Activated T-helper 9 cell treated with anti-CD3 and anti-CD28 coated beads, Interleukin-2, amount 50 U/mL, for 16 hours (primary cell): Measurements from ENCODE around the gene ATP6V1A.

Source experiments
- DNase-seq: peaks from one replicate; pipeline ENCODE4 v3.0.0-alpha.2; 2020; ENCODE audit warnings: low read depth

Gene ATP6V1A

GRCh38 chr3:113746548-113747282, at the start of gene ATP6V1A:
TSS of gene ATP6V1A (plus strand) at chr3:113747035. CDS start at chr3:113778754, 31,719 bp downstream.
- peak; percentile 73 for DNase-seq

GRCh38 chr3:113697500-113698090, 49.2 kb upstream of the ATP6V1A start:
- no peak for DNase-seq

GRCh38 chr3:113698213-113698742, 48.6 kb upstream of the ATP6V1A start:
- no peak for DNase-seq

GRCh38 chr3:113698956-113699355, 47.9 kb upstream of the ATP6V1A start:
- DNase-seq = peak; percentile 1

DNA sequence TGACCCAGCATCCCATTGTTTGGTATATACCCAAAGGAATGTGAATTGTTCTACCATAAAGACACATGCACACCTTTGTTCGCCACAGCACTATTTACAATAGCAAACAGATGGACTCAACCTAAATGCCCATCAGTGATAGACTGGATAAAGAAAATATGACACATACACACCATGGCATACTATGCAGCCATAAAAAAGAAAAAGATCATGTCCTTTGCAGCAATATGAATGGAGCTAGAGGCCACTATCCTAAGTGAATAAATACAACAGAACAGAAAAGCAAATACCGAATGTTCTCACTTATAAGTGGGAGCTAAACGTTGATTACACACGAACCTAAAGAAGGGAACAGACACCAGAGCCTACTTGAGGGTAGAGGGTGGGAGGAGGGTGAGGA, 39.0 kb upstream of the ATP6V1A start:
- DNase-seq = no peak

DNA sequence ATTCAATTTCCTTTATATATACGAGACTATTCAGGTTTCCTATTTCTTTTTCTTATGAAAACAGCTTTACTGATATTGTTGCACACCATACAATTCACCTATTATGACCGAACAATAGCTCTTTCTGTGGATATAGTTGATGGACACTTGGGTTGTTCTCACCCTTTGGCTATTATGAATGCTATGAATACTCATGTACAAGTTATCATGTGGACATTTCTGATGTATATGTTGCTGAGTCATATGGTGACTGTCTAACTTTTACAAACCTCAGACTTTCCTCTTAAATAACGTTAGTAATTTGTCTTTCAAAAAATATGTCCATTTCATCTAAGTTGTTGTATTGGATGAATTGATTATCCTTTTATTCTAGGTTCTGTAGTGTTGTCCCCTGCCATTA, 34.7 kb upstream of the ATP6V1A start:
- no peak for DNase-seq

- no peak for DNase-seq
Measured at GRCh38 chr3:113714702-113715101, 32.1 kb upstream of the ATP6V1A start.

- no peak for DNase-seq
Measured at GRCh38 chr3:113717308-113717707, 29.5 kb upstream of the ATP6V1A start.

GRCh38 chr3:113717818-113718217, 29.0 kb upstream of the ATP6V1A start:
- DNase-seq = no peak

DNA sequence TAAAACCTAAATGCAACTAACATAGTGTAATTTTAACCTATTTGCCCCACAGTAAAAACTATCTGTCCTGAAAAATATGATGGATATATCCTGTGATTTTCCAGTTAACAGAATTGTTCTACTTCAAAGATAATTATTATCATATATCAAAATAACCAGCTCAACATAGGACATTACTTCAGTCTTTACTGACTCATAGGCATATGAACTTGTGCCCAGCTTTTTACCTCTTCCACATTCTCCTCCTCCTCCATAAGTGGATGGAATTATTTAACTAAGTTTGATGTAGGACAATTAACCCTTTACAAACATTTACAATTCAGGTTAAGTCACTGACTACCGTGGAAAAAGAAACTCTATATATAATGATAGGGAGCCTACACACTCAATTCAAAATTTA, 27.5 kb upstream of the ATP6V1A start:
- DNase-seq = no peak

DNA sequence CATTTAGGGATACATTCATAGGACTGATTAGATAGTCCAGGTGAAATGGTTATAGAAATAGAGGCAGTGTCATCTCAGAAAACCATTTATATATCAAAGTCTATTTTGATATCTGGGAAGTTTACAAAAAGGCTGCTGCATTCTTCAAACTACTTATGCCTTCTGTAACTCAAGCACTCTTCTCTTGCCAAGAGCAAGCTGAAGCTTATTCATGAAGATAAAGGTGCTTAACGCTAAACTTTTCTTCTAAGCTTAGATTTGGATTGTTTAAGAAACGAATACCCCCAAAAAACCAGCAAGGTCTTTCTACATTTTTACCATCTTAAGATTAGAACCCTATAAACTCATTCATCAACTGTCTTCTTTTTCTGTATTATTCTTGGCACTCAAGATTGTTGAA, 27.1 kb upstream of the ATP6V1A start:
- no peak for DNase-seq

- no peak for DNase-seq
Measured at GRCh38 chr3:113721636-113722035, 25.2 kb upstream of the ATP6V1A start.

DNA sequence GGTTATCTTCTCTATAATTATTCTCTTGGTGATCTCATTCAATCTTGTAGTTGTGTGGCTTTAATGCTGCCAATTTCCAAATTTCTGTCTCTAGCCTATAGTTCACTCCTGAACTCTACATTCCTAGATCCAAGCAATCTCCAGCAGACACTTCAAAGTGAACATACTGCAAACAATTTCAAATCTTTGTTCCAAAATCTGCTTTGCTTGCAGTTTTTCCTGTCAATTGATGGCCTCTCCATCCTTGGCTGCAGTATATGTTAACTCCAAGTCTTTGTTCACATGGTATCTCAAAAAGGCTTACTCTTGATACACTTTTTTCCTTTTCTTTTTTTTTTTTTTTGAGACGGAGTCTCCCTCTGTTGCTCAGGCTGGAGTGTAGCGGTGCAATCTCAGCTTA, 18.2 kb upstream of the ATP6V1A start:
- DNase-seq = no peak

DNA sequence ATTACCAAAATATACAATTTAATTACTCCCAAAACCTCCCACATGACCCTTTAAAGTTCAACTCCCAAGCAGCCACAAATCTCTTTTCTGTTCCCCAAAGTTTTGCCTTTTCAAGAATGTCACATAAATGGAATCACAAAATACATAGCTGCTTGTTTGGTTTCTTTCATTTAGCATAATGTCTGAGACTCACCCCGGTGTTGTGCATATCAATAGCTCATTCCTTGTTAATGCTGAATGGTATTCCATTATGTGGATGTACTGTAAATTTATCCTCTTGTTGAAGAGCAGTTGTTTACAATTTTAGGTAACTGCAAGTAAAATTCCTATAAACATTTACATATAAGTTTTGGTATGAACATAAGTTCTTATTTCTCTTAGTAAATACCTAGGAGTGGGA, 16.3 kb upstream of the ATP6V1A start:
- no peak for DNase-seq

DNA sequence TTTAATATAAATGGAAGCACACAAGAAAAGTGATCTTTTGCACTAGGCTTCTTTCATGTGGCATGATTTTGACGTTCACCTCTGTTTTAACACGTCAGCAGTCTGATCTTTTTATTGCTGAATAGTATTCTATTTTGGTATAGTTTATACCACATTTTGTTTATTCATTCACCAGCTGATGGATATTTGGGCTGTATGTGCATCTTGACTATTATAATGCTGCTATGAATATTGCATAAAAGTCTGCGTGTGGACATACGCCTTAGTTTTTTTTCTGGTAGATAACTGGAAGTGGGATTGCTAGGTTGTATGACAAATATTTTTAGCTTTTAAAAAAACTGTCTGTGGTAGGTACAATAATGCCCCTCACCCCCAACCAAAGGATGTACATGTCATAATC, 15.1 kb upstream of the ATP6V1A start:
- DNase-seq = no peak

DNA sequence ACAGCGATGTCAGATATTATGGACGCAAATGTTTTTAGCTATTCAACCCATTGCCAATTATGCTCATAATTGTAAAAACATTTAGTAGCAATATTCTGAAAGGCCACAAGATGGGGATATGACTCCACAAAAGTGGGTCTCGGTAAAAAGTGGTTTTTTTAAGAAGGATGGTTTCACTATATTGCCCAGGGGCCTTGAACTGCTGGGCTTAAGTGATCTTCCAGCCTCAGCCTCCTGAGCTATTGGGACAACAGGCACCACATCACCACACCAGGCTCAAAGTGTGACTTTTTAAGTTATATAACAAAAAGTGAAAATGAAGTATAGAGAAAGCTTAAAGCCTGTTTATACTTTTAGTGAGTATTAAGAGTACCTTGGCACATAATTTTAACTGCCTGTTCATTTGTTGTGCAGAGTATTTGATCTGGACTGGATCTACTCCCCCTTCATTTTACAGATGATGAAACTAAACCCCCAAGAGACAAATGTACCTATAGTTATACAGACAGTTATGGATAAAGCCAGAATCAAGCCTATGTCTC, 10.2 kb upstream of the ATP6V1A start:
- DNase-seq = no peak

DNA sequence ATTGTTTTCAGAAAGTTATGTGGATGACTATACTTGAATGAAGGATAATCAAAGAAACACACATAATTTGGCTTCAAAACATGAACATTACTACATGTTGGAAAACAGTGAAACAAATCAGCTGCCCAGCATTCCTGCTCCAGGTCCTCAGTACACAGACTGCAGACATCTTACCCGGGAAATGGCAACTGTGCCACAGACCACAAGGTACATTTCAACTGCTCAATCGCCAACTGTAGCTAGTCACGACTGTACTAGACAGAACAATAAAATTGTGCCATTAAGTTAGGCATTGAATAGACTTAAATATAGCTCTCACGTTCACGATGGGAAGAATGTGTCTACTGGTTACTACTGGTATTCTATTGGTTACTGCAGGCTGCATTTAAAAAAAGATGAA, 5.7 kb upstream of the ATP6V1A start:
- DNase-seq = no peak

GRCh38 chr3:113741620-113742019, 5.2 kb upstream of the ATP6V1A start:
- no peak for DNase-seq

DNA sequence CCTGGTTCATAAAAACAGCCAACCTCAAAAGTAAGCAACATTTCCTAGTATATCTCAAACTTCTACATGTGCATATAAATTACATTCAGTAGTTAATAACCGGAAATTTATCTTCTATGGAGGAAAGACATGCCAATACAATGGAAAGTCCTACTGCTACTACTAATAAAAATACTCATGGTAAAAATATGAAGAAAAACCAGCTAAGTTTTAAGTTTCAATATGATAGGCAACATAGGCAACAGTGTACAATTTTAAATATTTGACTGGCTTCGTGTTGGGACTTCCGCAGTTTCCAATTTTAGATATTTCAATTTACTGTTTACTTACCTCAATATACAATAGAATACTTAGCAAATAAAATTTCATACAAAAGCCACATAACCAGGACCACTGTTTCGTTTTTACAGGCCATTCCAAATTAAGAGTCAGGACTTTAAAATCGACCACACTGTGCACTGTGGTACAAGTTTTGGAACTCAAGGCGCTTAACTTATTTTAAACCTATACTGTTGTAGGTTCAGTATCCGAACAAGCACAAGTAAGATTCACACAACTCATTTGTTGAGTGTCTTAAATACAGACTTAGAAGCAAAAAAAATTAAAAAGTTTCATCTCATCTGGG, 3.7 kb upstream of the ATP6V1A start:
- DNase-seq = no peak

- peak; percentile 68 for DNase-seq
Measured at GRCh38 chr3:113744941-113745755, 1.7 kb upstream of the ATP6V1A start.

DNA sequence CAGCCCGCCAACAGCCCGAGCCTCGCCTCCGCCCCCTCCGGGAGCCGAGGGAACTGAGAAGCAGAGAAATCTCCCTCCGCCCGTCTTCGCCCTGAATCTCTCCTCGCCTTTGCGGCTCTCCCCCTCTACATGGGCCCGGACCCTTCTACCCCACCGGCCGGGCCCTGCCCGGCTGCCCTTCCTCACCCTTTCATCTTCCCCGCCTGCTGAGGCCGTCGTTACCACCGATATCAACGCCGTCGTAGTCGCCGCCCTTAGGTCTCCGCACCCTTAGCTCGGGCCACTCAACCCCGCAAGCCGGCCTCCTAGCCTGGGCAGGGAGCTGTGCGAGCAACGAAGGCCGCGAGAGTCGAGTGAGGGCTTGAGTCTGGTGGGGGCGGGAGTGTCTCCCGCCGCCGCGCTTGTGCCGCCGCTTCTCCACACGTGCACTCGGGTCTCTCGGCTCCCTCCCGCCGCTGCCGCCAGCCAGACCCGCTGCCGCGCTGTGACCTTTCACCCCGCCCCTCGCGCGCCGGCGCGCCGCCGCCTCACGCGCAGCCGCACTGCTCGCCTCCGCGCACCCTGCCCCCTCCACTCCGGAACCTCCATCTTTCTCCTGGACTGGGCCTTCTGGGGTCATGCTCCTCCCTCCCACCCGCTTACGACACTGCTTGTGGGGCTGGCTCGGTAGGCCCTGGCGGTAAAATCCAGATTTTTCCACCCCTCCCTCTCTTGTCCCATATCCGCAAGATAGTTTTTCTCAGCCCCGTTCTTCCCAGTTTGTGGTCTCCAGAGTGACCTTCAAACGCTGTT, 883 bp upstream of the ATP6V1A start, which contains the start of gene NAA50:
TSS of gene NAA50 (minus strand) at position 494 of the 792 bp plus-strand sequence. CDS start at position 194, 300 bp downstream.
- peak; percentile 91 for DNase-seq
